GM18951 (cell line): ENCODE results near the gene TRAT1.

ENCODE experiments used
- POLR2A ChIP-seq: IDR thresholded peaks from 4 replicates; pipeline ENCODE4 v1.6.1; 2011; ENCODE audit warnings: mild to moderate bottlenecking; ENCODE audit not compliant: insufficient read length, insufficient read depth; ENCODE audit errors: extremely low read depth
- in situ Hi-C: fragments of 300-500 bp; cut with MboI; formaldehyde crosslinking; loops from one replicate; pipeline ENCODE4 v1.12.0; 2022; ENCODE audit warnings: low sequenced_read_pairs, mixed read lengths, inconsistent platforms; ENCODE audit not compliant: unreplicated experiment

The TRAT1 gene

GRCh38 chr3:108887121-108887520, 64.5 kb downstream of the TRAT1 start:
- in situ Hi-C loops: no loop called here
- TF ChIP-seq POLR2A: no peak

- TF ChIP-seq POLR2A: no peak
- in situ Hi-C loops: no loop called here
These were observed 65.2 kb downstream of the TRAT1 start for GRCh38 chr3:108887777-108888176.

DNA sequence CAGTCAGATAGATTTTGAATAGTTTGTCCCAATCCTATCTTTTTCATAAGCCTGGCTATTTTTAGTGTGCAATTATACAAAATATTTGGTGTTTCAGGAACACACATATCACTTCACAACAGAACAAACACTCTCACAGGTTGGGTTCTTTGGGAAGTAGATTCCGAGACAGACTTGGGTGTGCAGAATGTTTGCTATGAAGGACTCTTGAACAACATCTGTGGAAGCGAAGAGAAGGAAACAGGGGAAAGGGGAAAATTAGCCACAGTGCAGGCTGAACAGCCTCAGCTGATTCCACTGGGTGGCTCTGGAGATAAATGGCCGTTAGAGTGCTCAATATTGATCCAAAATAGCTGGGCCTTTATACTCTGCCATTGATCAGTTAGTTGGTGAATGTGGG, 69.2 kb downstream of the TRAT1 start:
- no peak for TF ChIP-seq POLR2A
- in situ Hi-C loops: no loop called here

- in situ Hi-C loops: no loop called here
- TF ChIP-seq POLR2A: no peak
These were observed 72.4 kb downstream of the TRAT1 start for GRCh38 chr3:108894981-108895380.

DNA sequence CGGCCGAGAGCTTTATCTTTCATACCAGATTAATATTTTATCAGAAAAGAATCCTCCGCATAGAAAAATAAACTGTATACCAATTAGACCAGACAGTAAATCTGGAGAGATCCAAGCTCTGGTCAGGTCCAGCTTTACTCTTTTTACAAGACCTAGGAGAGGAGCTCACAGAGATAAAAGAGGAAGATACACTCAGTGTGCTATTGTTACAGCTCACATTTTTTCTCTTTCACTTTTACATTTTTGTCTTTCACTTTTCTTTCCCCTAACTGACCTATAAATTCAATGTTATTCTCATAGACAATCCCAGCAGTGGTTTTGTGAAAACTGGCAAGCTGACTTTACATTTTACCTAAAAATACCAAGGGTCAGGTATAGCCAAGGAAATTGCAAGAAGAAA, 75.3 kb downstream of the TRAT1 start:
- in situ Hi-C loops: no loop called here
- TF ChIP-seq POLR2A: no peak

GRCh38 chr3:108899530-108899929, 76.9 kb downstream of the TRAT1 start:
- in situ Hi-C loops: no loop called here

More at GRCh38 chr3:108899530-108899929, 76.9 kb downstream of the TRAT1 start:
- TF ChIP-seq POLR2A: no peak
